ENCODE results near the gene PAN3.

GRCh38 chr13:28245465-28245864 lies 107.1 kb downstream of the PAN3 start:
- TF ChIP-seq EP300 (IDR thresholded peaks at IDR 0.05): no peak
- TF ChIP-seq, protein P1, sequence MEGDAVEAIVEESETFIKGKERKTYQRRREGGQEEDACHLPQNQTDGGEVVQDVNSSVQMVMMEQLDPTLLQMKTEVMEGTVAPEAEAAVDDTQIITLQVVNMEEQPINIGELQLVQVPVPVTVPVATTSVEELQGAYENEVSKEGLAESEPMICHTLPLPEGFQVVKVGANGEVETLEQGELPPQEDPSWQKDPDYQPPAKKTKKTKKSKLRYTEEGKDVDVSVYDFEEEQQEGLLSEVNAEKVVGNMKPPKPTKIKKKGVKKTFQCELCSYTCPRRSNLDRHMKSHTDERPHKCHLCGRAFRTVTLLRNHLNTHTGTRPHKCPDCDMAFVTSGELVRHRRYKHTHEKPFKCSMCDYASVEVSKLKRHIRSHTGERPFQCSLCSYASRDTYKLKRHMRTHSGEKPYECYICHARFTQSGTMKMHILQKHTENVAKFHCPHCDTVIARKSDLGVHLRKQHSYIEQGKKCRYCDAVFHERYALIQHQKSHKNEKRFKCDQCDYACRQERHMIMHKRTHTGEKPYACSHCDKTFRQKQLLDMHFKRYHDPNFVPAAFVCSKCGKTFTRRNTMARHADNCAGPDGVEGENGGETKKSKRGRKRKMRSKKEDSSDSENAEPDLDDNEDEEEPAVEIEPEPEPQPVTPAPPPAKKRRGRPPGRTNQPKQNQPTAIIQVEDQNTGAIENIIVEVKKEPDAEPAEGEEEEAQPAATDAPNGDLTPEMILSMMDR (IDR thresholded peaks at IDR 0.05): no peak

Measured in esophagus muscularis mucosa (tissue), 3 donors.